Fibroblast of gingiva (primary cell): Measurements from ENCODE around the gene RCCD1.

ENCODE experiments used
- DNase-seq: peaks from one replicate; pipeline ENCODE4 v3.0.0-alpha.2; 2011; ENCODE audit warnings: low read depth

RCCD1 gene

DNA sequence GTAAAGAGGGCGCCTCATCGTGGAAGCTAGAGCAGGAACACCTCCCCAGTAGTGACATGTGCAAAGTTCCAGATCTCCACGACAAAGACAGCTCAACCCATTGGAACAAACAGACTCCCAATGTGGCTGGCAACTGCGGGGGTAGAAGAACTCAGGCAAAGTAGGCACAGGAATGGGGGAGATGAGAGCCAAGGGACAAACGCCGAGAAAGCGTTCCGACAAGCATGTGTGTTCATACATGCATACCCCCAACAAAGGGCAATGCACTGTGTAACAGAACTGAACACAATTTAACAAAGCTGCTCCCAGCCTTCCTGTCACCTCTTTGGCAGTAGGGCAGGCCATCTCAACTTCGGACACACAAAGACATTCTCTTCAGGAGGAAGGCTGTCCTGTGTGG is 11.6 kb downstream of the RCCD1 start:
- DNase-seq: no peak

DNA sequence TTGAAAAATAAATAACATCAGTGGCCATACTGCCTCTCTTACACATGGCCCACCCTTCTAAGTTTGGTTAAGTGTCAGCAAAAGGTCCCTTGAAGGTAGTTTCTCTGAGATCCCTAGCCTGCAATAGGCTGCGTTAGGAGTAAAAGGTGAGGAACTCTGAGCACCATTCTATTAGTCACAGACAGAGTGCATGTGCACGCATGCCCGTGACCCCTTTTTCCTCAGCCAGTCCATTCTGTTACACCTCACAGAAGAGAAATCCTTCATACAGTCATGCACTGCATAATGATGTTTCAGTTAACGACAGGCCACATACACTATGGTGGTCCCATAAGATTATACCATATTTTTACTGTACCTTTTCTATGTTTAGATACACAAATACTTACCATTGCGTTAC is 12.5 kb downstream of the RCCD1 start:
- no peak for DNase-seq

DNA sequence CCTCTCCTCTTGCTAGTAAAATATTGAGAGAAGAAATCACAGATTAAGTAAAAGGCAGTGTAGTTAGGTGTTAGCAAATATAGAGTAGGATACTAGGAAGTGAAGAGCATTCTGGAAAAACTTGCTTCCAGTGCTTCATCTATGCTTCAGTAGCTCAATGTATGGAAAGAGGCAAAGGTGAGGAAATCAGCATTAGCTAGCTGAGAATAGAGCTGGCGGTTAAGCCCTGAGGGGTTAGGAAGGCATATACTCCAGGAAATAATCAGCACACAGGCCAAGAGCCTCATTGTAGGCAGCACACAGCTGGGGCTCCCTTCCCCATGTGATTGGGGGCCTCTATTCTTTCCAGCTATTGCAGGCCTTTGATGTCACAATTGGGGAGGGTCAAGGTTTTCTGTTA is 13.8 kb downstream of the RCCD1 start:
- DNase-seq: no peak

DNA sequence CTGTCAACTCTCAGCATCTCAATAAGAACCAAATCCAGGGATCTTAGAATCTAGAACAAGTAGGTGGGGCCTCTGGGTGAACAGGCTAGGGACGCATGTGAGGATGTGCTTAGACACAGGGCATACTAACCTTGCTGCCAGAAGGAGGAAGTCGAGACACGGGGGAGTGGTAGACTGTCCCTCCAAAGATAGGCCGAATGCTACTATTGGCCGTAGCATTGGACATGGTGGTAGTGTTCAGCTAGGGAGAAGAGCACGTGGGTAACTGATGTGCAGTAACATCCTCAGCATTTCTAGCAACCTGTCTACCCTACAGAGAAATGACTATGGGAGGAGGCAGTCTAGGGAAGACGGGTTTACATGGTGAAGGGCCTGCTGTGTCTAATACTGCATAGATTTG is 15.6 kb downstream of the RCCD1 start:
- DNase-seq: no peak

DNA sequence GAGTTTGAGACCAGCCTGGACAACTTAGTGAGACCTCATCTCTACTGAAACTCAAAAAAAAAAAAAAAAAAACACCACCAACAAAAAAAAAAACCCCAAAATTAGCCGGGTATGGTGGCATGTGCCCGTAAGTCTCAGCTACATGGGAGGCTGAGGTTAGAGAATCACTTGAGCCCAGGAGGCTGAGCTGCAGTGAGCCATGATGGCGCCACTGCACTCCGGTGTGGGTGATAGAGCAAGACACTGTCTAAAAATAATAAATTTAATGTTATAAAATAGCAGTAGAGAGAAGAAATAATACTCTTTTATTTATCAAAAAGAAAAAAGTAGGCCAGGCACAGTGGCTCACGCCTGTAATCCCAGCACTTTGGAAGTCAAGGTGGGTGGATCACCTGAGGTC is 17.4 kb downstream of the RCCD1 start:
- no peak for DNase-seq

DNA sequence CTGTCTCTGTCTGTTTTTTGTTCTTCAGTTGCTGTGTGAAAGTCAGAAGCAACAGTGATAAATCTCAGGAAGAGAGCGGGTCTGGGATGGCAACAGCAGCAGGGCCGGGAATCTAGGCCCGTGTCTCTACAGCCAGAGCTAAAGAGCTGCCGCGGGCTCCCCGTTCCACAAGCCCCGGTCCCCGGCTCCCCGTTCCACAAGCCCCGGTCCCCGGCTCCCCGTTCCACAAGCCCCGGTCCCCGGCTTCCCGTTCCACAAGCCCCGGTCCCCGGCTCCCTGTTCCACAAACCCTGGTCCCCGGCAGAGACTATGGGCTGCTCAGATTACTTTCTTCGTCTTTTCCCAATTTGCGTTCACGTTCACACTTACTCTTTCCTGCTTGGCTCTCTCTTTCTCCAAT is 19.5 kb downstream of the RCCD1 start:
- DNase-seq: no peak

DNA sequence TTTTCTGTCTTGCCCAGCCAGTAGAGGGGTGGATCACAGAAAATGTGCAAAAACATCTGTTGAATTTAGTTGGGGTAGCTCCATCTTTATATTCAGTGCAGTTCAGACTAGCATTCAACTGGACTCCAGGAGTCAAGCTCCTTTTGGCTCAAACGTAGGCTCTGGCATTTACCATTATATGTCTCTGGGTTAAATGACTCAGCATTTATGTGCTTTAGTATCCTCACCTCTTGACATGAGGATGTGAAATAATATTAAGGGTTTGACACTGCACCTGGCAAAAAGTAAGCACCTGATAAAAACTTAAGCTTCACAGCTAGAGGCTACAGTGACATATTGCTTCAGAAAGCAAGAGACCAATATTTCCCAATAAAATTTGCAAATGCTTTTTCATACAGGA is 24.9 kb downstream of the RCCD1 start:
- no peak for DNase-seq

DNA sequence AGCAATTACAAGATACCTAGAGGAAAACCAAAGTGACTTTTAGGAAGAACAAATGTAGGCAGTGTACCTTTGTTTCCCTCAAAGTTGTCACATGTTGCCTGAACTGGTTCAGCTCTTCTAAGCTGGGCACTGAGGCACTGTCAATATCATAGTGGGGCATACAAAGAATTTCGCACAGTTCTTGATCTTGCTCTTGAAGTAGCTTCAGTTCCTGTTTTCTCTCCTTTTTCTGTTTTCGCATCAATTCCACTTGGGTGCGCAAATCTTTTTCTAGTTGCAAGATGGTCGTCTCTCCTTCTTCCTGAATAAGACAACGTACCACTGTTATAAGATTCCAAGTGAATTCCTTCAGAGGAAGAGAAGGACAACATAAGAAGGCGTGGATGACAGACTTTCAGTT is 27.0 kb downstream of the RCCD1 start:
- no peak for DNase-seq

DNA sequence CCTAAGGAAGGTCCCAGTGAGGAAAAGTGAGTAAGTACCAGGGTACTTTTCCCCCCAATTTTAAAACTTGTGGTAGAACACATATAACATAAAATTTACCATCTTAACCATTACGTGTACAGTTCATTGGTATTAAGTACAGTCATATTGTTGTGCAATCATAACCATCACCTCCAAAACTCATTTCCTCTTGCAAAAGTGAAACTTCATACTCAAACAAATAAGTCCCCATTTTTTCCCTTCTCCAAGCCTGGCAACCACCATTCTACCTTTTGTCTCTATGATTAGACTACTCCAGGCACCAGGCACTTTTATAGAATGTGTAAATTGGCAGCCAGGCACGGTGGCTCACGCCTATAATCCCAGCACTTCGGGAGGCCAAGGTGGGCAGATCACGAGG is 27.5 kb downstream of the RCCD1 start:
- DNase-seq: peak; percentile 48

DNA sequence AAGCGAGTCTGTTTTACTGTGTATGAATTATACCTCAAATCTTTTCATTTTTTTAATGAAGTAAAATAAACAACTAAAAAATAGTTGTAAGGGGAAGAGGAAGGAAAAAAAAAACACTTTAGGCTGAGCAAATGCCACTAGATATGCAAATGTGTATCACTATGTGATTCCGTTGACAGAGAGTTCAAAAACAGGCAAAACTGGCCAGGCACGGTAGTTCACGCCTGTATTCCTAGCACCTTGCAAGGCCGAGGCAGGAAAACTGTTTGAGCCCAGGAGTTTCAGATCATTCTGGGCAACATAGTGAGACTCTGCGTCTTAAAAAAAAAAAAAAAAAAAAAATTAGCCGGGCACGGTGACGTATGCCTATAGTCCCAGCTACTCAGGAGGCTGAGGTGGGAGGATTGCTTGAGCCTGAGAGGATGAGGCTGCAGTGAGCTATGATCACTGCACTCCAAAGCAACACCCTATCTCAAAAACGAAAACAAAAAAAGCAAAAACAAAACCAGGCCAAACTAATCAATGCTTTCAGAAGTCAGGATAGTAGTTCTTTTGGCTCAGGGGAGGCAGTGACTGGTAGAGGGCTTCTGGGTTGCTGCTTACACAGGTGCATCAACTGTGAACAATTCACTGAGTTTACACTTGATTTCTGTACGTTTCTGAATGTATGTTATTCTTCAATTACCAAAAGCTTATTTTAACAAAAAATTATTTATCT is 32.3 kb downstream of the RCCD1 start:
- DNase-seq: no peak

DNA sequence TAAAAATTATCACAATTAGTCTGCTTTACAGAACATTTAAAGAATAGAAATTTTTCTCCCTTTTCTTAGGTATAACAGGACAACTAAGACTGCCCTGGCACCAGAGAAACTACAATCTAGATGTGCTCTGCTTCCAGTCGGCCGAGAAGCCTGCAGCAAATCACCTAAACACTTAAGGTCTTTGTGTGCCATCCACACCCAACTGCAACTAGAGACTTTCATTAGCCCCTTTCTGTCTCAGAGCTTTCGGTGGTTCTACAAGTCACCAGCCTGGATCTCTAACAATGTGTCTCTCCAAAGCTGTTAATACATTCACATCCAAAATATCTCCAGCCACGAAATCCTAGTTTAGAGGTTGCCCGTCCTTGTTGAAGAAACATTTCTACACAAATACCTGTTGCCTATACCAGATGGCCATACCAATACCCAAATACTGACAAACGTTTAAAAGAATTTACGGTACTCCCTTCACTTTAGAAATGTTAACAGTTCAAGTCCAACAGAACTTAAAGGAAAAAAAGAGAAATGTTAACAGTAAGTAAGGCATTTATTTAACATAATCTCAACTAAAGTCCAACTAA is 33.0 kb downstream of the RCCD1 start:
- no peak for DNase-seq

DNA sequence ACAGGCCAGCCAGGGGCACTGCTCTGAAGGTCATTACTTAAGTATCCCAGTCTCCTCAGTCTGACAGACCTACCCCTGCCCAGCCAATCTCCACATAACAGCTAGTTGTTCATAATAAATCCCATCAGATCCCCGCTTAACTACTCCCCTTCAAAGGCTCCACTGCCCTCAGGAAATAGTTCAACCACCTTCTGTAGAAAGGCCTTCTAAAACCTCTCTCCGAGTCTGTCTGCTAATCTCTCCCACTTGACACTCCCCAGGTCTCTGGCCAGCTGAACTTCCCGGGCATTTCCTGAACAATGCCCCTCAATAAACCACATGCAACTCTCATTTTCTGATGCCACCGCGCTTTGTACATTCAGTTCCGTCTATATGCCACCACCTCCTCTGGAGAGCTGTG is 33.6 kb downstream of the RCCD1 start:
- no peak for DNase-seq

DNA sequence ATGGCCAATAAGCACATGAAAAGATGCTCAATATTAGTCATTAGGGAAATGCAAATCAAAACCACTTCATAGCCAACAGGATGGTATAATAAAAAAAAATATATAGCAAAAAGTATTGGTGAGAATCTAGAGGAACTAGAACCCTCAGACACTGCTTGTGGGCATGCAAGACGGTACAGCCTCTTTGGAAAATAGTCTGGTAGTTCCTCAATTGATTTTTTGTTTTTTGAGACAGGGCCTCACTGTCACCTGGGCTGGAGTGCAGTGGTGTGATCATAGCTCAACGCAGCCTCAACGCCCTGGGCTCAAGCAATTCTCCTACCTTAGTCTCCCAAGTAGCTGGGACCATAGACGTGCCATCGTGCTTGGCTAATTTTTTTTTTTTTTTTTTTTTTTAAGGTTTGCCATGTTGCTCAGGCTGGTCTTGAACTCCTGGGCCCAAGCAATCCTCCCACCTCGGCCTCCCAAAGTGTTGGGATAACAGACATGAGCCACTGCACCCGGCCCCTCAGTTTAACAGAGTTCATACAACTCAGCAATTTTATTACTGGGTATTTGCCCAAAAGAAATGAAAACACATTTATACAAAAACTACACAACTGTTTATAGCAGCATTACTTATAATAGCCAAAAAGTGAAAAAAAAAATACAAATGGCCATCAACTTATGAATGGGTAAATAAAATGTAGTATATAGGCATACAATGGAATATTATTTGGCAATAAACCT is 34.5 kb downstream of the RCCD1 start:
- DNase-seq: no peak

DNA sequence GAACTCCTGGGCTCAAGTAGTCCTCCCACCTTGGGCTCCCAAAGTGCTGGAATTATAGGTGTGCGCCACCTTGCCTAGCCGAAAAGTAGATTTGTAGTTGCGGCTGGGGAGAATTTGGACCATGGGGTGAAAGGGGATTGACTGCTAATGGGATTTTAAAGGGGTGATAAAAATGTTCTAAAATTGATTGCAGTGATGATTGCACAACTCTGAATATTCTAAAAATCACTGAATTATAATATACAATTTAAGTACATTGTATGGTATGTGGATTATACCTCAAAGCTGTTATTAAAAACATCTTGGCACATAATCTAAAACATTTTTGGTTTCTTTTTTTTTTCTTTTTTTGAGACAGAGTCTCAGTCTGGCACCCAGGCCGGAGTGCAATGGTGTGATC is 35.8 kb downstream of the RCCD1 start:
- no peak for DNase-seq

DNA sequence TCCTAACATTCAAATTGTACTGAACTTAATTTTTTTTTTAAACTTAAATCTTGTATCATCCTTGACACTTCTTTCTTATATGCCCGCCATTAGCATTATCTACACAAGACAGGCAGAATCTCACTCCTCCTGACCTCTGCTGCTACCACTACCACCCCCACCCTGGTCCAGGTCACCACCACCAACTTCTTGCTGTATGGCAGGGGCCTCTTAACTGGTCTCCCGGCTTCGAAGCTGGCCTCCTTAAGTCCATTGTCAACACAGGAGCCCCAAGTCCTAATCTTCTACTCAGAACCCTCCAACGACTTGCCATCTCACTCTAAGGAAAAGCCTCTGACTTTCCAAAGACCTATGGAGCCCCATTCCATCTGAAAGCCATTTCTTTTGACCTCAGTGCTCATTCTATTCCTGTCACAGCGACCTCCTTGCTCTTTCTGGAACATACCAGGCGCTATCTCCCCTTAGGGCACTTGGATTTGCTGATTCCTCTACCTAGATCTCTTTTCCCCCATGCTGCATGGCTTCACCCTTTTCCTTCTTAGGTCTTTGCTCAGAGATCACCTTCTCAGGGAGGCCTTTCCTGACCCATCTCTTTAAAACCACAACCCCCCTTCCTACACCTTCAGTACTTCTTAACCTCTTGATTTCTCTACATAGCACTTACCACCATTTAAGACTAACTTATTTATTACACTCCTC is 37.1 kb downstream of the RCCD1 start:
- DNase-seq: no peak

DNA sequence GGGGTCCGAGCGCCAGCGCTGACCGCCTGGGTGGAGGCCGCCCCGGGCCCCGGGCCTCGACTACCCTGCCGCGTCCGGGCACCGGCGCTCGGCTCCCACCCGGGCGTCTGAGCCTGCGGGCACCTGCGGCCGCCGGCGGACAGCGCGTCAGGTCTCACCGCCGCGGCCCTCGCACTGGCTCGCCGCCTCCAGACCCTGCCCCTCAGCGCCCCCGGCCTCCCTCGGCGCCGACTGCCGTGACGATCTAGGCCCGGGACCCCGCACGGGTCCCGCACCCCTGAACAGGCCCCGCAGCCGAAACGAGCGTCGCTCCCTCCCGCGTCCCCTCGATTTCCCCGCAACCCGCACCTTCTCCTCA is 39.4 kb downstream of the RCCD1 start:
- no peak for DNase-seq

DNA sequence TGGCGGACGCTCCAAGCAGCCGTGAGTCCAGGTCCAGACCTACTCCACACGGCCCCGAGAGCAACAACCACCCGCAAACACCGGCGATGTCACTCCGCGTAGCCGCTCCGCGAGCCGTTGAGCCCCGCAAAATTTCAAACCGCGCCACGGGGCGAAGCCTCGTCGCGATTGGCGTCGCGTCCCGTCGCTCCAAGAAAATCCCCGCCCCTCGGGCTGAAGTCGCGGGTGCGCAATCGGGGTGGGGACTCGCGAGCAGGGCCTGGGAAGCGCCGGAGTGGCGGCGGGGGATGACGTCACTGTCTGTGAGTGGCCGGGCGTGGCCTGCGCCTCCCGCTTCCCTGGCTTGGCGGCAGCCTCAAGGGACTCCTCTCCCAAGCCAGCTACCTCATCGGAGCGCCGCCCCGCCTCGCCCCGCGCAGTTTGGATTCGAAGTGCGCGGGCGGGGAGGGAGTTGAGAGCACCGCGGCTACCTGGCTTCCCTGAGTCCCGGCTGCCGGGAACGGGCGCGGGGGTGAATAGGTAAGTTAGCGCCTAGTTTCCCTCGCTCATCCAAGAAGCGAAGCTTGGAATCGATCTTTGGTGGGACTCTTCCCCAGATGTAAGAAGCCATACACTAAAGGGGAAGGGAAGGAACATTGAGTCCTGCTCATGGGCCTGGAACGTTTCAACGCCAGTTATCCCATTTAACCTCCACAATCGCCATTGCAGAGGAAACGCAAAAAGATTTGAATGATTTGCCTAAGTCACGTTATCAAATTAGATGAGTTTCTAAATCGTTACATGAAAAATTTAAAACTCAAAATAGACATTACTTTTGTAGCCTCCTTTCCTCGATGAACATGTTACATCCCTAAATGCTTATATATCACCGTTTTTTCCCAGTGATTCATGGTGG is 40.0 kb downstream of the RCCD1 start, which contains the start of gene PRC1:
Gene PRC1, minus strand, starts transcription at position 119 of the 895 bp plus-strand sequence. Its CDS starts 118 bp downstream, at position 1.
- DNase-seq: peak; percentile 98

DNA sequence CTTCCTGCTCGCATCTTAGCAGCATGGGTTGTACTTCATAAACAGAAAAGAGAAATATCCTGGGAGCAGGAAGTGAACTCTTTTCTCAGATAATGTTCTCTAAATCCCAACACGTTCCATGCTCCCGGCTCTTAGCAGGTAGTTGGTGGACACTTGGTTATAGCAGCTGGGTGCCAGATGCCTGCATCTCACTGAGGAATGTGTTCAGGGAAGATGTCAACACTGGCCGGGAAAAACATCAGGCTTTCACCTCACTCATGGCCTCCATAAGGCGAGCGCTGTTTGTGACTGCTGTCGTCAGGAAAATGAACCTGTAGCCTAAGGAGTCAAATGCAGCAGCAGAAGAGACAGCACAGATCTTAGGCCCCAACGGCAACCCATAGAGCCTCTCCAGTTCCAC is 44.1 kb downstream of the RCCD1 start:
- DNase-seq: no peak

DNA sequence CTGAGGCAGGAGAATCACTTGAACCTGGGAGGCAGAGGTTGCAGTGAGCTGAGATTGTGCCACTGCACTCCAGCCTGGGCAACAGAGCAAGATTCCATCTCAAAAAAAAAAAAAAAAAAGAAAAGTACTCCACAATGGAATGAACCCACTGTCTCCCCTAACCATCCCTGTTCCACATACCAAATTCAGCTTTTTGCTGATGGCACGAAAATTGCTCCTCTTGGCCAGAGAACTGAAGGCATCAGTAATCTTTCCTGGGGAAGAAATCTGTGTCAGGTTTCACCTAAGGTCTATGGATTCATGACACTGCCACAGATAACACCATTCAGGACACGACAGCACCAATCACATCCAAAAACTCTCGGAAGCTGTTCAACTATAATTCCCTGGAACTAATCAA is 46.5 kb downstream of the RCCD1 start:
- DNase-seq: no peak

DNA sequence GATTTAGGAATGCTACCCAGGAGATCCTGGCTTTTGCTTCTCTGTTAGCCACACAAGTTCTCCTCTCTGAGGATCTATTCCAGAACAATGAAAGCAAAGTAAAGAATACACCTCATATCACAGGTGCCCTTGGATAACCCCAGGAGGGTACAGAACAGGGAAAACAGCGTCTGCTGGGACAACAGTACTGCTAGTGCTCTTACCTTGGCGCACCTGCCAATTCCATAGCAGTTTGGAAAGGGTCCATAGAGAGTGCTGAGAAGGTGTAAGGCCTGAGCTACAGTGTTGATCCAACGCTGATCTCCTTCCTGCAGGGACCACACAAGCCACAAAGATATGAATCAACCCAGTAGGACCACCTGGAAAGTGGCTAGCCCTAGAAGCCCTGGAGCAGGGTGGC is 52.6 kb downstream of the RCCD1 start:
- DNase-seq: no peak
